HG03469 (cell line): ENCODE results near the gene JAZF1.

Experiments used
- ATAC-seq: cut with Tn5 transposase; IDR thresholded peaks from one replicate; pipeline ENCODE4 v1.9.1; 2021; ENCODE audit warnings: mild to moderate bottlenecking, moderate library complexity, moderate number of reproducible peaks; ENCODE audit not compliant: unreplicated experiment

JAZF1 gene

DNA sequence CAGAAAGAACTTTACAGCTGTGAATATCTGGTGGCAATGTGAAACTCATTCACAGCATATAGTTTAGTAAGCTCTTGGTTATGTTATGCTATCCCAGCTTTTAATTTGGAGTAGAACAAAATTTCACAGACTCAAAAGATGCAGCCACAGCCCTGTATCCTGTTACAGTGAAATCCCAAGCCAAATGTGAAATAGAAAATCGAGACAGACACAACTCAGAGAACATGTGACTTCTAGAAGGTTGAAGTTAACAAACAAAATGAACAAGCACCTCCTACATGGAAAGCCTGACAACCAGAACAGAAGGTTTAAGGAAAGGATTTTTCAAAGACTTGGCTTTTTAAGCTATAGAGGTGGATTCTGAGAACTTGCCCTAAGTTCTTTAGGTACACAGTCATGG is 39.6 kb downstream of the JAZF1 start:
- no peak for ATAC-seq

DNA sequence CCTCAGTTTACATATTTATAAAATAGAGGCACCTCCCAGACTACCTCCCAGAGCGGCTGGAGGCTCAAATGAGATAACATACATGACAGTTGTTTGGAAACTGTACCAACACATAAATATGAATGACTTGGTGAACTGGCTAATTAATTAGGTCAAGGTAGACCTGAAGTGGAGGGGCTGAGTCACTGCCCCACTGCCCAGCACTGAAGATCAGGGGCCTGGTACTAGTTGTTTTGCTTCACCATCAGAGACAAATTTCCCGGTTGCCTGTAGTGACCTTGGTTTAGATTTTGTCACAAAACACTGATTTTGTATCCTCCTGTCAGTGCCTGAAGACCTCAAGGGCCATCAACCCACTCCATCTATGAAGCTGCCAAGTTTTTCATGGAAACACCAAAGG is 41.8 kb downstream of the JAZF1 start:
- no peak for ATAC-seq

DNA sequence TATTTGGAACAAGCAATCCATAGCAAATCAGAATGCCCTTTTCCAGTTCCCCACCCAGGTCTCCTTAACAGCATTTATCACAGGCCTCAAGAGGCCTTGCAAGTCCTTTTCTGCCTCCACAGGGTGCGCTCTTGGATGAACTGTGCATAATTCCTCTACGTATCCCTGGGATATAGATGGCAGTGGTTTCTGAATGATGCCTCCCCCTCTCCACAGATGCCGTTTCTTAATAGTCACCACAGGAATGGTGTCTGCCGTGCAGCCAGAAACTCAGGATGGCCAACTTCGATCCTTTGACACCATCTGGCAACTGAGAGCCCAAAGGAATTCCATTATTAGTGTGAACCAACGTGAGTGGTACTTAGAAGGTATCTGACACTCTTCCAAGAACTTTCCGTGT is 43.1 kb downstream of the JAZF1 start:
- no peak for ATAC-seq

DNA sequence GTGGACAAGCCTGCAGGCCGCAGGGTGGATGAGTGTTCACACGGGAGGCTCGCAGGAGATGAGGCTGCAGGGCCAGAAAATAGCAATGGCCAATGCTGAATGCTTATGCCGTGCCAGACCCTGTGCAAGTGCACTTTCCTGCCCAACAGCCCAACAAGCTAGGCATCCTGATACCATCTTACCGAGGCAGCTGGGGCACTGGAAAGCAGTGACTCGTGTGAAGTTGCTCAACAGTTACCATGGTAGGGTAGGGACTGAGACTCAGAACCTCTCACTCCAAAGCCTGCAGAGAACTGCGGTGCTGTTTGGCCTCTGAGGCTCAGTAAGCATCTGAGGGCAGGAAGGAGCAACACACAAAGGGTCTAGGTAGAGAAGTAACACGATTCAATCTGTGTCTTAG is 43.7 kb downstream of the JAZF1 start:
- ATAC-seq = no peak

DNA sequence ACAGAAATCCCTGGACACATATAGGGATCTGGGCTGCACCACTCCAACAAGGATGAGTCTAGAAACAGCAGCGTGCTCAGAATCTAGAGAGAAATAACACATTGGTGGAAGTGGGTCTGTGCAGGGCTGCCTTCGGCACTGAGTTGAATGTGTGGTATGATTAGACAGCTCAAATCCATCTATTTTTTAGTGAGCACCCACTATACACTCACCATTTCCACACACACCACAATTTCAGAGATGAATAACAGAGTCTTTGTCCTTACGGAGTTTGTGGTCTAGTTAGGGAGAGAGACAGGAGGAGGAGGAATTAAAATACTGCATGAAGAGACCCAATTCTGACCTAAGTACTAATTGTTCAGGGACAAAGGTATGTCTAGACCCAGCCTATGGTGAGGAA is 44.2 kb downstream of the JAZF1 start:
- no peak for ATAC-seq

DNA sequence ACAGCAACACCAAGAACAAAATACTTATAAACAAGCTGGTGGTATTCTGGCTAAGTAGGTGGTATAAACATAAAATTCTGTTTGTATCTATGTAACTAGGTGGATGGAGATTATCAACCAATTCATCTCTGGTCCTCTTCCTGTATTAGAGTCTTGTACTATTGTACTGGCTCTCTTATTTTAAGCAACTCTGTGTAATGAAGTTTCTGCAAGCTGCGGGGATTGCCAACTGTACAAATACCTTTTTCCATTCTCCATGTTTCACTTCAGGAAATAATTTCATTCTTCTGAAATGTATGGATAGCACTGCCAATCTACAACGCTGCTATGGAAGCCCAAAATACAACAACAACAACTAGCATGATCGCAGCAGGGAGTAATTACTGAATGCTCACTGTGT is 44.8 kb downstream of the JAZF1 start:
- ATAC-seq = no peak

DNA sequence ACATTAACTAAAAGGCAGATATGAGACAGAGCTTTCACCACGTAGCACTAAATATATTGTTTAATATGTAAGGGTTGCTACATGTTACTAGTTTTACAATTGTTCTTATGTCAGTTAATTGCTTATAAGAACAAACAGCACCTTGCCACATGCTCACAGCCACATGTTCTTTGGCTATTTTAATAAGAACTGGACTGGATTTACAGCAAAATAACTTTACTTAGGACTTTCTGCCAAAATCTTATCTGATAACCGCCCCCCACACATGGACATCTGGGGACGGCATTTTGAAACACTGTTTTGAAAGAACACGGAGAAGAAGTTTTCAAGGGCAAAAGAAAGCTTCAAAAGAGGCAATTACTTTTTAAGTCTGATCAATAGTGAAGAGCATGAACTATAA is 45.3 kb downstream of the JAZF1 start:
- no peak for ATAC-seq

DNA sequence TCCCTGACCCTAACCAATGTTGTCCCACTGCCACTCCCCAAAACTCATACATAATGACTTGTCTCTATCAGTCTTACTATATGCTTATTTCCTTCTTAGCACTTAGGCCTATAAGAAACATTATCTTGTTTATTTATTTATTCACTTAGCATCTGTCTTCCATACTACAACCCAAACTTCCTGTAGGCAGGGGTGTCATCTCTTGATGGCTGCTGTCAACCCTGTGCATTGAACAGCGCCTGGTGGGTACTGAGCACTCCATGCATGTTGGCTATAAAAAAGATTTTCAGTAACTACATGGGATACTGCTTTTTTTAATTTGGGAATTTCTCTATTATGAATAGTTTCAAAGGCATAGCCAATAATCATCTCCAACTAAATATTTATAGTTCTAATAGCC is 46.7 kb downstream of the JAZF1 start:
- ATAC-seq = no peak

DNA sequence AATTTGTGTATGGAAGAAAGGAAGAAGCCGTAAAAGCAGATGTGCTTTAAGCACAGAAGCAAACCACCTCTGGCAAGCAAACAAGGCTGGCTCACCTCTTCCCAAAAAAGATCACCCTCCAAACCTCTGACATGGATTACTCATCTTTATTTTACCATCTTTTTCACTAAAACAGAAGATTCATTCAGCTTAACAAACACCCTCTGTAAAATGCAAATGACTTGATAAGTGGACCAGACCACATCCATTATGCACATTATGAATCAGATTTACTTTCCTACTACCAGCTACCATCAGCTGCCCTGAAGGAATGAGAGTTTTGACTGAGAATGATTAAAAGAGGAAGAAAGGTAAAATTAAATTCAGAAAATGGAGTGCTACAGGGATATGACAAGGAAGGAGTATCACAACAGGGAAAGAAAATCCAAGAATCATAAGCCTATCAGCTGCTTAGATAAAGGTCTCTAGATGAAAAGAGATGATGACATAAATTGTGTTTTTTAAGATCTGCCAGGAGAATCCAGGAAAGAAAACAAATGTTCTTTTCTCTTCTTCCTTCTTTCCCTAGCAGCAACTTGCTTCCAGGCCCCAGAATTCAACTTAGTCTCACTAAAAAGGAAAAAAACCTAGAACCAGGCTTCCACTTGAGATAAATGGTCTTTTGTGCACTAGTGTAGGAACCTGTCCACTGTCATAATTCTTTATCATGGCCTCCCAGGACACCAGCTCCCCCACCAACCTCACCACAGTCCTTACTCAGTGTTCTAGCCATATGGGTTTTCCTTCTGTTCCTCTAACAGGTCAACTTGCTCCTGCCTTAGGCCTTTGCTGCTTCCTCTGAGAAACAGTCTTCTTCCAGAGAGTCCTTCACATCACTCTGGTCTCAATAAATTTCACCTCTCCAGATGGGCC is 47.4 kb downstream of the JAZF1 start:
- no peak for ATAC-seq

DNA sequence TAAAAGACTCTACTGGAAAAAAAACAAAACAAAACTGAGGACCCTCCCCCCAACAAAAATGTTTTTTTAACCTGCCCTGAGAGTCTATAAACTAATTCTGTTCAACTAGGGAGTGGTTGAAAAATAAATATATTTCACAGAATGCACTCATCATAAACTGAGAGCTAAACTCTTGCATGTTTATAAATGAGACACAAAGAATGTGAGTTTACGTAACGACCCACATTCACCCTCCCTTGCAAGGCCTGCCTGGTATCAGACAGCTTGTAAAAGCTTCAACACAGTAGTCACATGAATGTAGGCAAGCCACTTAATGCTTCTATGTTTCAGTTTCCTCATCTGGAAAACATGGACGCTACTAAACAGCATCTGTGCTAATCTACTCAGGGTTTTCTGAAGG is 50.3 kb downstream of the JAZF1 start:
- no peak for ATAC-seq

DNA sequence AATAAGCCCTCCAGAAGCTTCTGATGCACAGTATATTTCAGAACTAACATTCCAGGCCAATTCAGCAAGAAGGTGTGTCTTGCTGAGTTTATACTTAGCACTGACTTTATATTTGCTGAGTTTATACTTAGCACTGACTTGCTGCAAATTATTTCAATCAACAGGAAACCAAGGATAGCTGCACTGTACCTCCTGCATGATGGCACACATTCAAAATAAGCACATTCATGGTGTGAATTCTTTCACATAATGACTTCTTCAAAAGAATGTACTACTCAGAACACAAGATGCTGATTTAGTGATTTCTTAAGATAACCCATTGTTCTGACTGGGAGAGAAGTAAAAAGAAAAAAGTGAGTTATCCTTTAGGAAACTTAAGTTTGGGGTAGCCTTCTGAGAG is 52.0 kb downstream of the JAZF1 start:
- ATAC-seq = no peak

DNA sequence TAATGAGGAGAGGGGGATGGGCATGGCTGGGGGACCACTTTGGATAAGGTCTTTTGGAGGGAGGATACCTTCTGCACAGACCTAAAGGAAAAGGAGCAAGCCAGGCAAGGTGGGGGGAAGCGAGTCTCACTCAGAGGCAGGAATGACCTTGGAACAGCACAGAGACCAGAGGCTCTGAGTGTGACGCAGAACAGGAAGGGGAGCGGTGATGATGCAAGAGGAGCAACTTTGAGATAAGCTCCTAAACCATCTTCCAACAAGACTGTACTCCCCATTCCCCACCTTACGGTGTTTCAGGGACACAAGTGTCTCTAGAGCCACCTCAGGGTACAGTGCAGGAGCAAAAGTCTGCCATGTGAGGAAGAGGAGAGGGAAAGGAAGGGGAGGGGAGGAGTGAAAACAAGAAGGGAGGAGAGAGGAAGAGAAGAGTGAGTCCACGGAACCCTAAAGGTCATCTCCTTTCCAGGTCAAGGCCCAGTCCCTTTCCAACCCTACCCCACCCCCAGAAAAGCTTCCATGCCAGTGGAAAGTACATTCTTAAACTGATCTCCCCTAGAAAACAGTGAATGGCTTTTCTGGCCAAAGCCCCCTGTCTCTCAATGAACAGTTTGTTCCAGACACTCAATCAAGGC is 54.1 kb downstream of the JAZF1 start:
- no peak for ATAC-seq

DNA sequence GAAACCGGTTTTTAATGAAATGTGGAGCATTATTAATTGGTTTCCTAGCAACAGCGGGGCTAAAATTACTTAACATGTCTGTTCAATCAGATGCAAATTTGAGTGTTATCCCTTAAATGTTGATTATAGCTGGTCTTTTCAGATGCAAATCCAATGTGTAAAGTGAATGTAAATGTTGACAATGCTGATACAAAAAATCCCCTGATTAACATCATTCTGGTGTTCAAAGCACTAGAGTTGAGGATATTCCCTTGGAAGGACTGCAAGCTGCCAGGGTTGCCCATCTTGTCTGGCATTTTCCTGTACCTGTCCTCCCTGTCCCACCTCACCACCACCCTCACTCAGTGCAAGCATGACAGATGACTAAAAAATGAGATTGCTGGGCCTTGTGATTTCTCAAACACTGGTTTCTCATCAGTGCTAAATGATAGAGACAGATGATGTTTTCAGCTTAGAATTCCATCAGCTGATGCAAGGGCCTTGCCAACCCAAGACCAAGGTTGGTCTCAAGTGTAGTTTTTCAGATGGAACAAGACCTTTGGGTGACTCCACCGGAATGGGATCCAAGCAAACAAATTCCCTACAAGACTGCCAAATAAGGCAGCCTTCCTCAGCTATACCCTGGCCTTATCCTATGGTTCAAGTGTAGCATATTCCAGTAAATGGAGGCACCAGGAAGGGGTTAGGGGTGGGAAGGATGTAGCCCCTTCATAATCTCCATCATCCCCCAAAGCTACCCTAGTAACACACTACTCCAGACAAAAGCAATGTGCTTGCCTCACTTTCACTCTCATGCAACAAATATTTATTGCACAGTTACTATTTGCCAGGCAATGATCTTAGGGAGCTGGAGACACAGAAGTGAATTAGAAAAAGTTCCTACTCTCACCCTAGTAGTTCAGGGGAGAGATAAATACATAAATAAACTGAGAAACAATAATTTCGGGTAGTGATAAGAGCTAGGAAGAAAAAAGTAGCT is 54.9 kb downstream of the JAZF1 start:
- no peak for ATAC-seq

DNA sequence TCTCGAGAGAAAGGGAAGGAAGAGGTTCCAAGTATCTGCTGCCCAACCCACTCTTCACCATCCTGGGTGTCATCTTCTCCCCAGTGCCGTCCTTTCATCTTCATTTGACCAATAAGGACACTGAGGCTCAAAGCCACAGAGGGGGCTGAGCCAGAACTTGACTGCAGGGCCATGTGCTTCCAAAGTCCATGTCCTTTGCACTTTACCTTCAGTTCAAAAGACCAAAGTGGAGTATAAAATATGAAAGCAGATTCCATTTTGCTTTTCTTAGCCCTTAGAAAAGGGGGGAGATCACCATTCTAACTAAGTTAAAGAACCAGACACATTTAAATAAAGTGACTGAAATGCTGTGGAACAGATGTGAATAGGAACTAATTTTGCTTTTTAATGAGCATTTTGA is 56.2 kb downstream of the JAZF1 start:
- no peak for ATAC-seq

DNA sequence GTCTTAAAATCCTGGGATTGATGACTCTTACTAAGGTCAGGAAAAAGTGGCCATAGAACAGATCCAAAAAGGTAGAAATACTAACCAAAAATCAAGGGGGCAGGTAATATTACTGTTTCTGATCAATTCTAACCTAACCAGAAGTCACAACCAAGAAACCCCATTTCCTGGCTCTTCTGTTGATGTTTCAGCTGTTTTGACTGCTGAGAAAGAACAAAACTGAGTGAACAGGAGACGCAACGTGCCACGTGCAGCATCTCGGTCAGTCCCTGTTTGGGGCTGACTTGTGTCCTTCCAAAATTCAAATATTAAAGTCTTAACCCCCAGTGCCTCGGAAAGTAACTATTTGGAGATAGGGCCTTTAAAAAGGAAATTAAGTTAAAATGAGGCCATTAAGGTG is 56.8 kb downstream of the JAZF1 start:
- no peak for ATAC-seq

DNA sequence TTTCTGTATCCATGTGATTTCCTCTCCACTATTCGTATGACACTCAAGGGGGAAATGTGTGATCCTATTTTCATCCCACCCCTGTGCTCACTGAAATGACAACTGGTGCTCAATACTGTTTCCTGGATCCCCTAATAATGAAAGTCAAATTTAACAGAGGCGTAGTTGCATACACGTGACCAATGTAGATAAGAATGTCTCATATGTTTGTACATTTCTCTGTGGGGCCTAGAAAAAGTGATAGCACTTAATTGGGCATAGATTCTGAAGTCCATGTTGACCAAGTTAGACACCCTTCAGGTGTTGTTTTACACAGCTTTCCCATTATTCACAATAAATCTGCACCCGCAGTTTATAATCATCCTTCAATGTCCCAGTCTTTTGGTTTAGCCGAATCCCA is 59.1 kb downstream of the JAZF1 start:
- ATAC-seq = no peak

DNA sequence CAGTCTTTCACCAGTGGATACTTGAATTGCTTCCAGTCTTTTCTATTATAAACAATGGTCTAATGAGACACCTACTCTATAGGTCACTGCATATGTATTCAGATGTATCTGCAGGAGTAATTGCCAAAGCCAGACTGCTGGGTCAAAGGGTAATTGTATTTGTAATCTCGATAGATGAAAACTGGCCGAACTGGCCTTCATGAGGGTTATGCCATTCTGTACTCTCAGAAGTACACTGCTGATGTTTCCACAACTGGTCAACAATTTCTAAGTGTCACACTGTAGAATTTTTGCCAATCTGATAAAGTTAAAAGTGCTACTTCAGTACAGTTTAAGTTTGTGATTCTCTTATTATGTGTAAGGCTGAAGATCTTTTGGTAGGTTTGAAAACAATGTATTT is 64.6 kb downstream of the JAZF1 start:
- no peak for ATAC-seq

DNA sequence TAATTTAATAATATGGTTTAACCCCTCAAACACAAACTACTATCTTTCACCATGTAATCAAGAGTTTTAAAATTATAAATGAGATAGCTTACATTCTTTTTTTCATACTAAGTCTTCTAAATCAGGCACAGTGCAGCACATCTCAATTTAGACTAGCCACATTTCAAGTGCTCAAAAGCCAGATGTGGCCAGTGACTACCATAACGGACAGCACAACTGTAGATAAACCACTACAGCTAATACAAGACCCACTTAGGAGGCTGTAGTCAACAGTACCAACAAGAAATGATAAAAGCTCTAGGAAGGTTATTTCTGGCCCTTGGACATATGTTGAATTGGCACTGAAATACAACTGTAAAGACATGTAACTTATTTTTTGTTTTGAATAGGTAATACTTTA is 65.3 kb downstream of the JAZF1 start:
- ATAC-seq = no peak

DNA sequence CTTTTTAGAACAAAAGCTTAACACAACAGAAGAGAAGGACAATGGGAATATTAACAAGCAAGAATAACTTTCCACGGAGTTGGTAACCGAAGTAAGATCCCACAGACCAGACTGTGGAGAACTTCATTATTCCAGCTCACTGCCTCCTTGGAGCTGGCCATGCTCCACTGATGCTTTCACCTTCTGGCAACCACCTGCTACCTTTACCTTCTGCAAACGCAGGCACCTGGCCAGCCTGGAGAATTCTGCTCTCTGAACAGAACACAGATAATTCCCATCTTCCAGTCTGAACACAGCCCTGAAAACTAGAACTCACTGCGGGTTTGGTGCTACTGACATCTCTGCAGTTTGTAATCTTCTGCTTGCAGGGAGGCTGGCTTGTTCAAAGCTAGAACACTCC is 66.5 kb downstream of the JAZF1 start:
- ATAC-seq = no peak

DNA sequence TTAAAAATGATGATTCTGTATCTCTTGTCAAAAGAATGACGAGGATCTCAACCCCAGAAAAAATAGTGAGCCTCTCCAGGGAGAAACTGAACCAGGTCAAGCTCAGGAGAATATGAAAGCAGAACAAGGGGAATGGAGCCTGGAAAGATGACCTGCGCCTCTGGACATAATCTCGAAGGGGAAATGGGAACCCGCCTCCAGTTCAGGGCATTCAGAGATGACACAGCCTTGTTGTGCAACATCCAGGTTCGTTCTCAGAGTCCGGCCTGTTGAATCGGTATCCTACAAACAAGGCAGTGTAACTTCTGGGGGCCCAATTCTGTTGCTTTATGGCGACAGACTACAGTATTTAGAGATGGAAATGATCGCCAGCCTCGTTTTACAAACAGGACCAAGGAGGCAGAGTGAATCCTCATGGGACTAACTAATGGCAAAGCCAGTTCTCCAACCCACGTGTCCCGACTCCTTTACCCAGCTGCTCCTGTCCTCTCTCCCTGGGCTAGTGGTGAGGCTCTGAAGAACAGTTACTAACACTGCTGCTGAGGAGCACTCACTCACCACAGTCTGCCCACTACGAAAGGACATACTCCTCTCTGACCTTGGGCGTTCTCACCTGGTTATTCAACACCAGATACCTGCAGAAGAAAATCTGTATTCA is 67.6 kb downstream of the JAZF1 start:
- no peak for ATAC-seq

DNA sequence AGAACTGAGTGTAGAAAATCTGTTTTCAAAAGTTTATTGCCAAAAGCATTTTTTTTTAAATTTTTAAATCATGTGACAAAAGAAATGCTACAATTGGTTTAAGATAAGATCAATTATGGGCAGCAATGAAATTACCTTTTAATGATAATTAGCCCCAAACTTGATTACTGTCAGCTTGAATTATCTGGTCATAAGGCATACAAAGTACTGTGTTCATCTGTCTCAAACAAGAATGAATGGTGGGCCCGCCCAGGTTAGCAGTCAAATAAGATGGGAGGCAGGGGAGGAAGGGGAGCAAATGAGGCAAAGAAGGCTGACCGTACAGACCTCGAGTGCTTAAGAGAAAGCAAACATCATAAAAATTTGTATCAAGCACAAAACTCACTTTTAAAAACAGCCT is 68.1 kb downstream of the JAZF1 start:
- ATAC-seq = no peak
